Pancreas (tissue), 10 donors: Measurements from ENCODE around the gene PRR7. TPM values are rescaled to one million over a fixed set of nuclear protein-coding genes. Genes with fewer than 3 reads are reported as not detected.
"Not testable (repeated sequence)": the region's sequence is repeated elsewhere in the genome, so short reads cannot be mapped to it uniquely, and the experiment has no call there.

Experiments used
- ATAC-seq, 4 donors: fragments of 200-7000 bp; cut with Tn5 transposase; one replicate each; pipeline versions ENCODE4 v1.8.0 to v1.9.1; 2020; ENCODE audit warnings: mild to moderate bottlenecking in 4 of 4, moderate library complexity in 4 of 4
- DNase-seq, 6 donors: peaks; one replicate each; pipeline ENCODE4 v3.0.0-alpha.2; 2020
- FAIRE-seq: peaks from 2 replicates; lab custom pipeline; 2012; peaks lifted over from hg19 to GRCh38; lab: Jason Lieb, UNC
- H3K27ac ChIP-seq, 4 donors: fragments of 200-600 bp; sonication (generic); 1 replicate in 3 of 4; 2 replicates in 1 of 4; pipeline versions ENCODE4 v1.5.0 to v1.8.0; 2020
- H3K27me3 ChIP-seq, 4 donors: fragments of 200-600 bp; one replicate each; pipeline ENCODE4 v1.8.0; 2021
- H3K36me3 ChIP-seq, 3 donors: fragments of 200-600 bp; sonication (generic) in 1 of 3; one replicate each; pipeline versions ENCODE4 v1.5.0 to v1.8.0; 2020 to 2021
- H3K4me1 ChIP-seq, 3 donors: fragments of 200-600 bp; one replicate each; pipeline ENCODE4 v1.8.0; 2021
- H3K4me3 ChIP-seq, 4 donors: fragments of 200-600 bp; sonication (generic) in 2 of 4; one replicate each; pipeline versions ENCODE4 v1.5.0 to v1.8.0; 2020 to 2021
- H3K9me3 ChIP-seq, 4 donors: fragments of 200-600 bp; one replicate each; pipeline ENCODE4 v1.8.0; 2021
- WGBS, 2 donors: extraction: QIAGEN DNeasy Blood & Tissue Kit; methylation state at CpG; one replicate each; pipeline ENCODE4 v1.1.7; 2013; 5-methylcytosine and 5-hydroxymethylcytosine counted together
- intact Hi-C, 3 donors: fragments of 100-400 bp; cut with DNase I; formaldehyde crosslinking; loops; one replicate each; pipeline versions ENCODE4 v1.11.1 to v1.14.2; 2022
- polyA plus RNA-seq, 2 donors: library from polyadenylated mRNA; stranded (reverse); fragments of 200-250 nt; gene quantifications; one replicate each; pipeline ENCODE4 v1.2.3, GENCODE V29; 2013
- total RNA-seq, 6 donors: library from RNA; stranded (reverse); fragmentation: NEBNext Ultra II Directional in 4 of 6; extraction: Animal tissue kit (Norgen Biotek cat#: 25700) in 4 of 6; gene quantifications; one replicate each; pipeline versions ENCODE4 v1.2.1 to v1.2.4, GENCODE V29; 2021 to 2023
- TF ChIP-seq, protein P1 (sequence below), 4 donors: fragments of 200-600 bp; sonication (generic) in 3 of 4; IDR thresholded peaks; one replicate each; pipeline versions ENCODE4 v1.5.0 to v1.8.0; 2021; ENCODE audit warnings: antibody characterized with exemption in 4 of 4
- donor health status: healthy with polysubstance abuse.
- donor health status: DM: no; HTN: no; CAD: no; lungs with moderate emphysema.
- donor health status: DM: no; HTN: no; CAD: no.
- donor health status: control.
- donor health status: control.
- donor health status: Bipolar disorder and iron deficiency.
- donor health status: DM: yes; HTN: yes; CAD: no.
- donor health status: DM: no; HTN: no; CAD: no.
- donor health status: DM: no; HTN: no; CAD: no.
- donor health status: DM: yes; HTN: yes; CAD: no.

PRR7 gene
- total and polyA plus RNA-seq, 8 donors, result 1.7 to 3.5 (median 2.7) TPM

DNA sequence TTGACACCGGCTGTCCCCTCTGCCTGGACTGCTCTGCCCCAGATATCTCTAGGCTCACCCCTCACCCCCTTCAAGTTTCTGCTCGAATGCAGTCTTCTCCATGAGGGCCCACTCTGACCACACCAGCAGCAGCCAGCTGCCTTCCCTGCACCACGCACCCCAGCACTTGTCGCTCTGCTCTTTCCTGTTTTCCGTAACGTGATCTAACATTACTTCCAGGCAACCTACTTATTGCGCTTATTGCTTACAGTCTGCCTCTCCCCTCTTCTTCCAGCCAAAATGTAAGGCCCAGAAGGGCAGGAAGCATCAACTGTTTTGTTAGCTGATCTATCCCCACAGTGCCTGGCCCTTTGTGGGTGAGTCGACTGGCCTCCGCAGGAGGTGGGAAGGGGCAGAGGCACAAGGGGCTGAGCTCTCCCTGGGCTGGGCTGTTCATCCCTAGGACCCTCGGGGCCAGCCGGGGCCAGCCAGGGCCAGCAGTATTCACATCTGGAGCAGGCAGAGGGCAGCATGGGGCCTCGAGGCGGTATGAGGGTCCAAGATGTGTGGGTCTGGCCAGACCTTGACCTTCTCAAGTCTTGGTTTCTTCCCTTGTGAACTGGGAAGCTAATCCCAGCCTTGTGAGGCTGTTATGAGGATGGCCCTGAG lies 38.4 kb downstream of the PRR7 start:
- Histone ChIP-seq H3K4me1 (no peaks in the 10 kb centered on the region), H3K4me3 (no peak overlapping the region), H3K27ac (no peak overlapping the region), H3K27me3 (no peaks in the 10 kb centered on the region), H3K9me3 (no peaks in the 10 kb centered on the region), H3K36me3 (no peaks in the 10 kb centered on the region)
- 80 to 82% methylated on average over 13 of the region's 13 CpGs for WGBS, 2 donors
- intact Hi-C loops, result no loop called here
- peak in 1 of 6 donors; percentile 55 for DNase-seq
- no peak for ATAC-seq
- TF ChIP-seq, protein P1, sequence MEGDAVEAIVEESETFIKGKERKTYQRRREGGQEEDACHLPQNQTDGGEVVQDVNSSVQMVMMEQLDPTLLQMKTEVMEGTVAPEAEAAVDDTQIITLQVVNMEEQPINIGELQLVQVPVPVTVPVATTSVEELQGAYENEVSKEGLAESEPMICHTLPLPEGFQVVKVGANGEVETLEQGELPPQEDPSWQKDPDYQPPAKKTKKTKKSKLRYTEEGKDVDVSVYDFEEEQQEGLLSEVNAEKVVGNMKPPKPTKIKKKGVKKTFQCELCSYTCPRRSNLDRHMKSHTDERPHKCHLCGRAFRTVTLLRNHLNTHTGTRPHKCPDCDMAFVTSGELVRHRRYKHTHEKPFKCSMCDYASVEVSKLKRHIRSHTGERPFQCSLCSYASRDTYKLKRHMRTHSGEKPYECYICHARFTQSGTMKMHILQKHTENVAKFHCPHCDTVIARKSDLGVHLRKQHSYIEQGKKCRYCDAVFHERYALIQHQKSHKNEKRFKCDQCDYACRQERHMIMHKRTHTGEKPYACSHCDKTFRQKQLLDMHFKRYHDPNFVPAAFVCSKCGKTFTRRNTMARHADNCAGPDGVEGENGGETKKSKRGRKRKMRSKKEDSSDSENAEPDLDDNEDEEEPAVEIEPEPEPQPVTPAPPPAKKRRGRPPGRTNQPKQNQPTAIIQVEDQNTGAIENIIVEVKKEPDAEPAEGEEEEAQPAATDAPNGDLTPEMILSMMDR (IDR thresholded peaks at IDR 0.05), result no peak
- no peak for FAIRE-seq

DNA sequence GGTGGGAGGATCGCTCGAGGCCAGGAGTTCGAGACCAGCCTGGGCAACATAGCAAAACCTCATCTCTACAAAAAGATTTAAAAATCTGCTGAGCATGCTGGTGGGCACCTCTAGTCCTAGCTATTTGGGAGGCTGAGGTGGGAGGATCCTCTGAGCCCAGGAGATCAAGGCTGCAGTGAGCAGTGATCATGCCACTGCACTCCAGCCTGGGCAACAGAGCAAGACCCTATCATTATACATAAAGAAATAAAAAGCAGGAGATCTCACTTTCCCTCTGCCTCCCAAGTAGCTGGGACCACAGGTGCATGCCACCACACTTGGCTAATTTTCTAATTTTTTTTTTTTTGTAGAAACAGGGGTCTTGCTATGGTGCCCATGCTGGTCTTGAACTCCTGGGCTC lies 39.1 kb downstream of the PRR7 start:
- ATAC-seq, DNase-seq, H3K4me3 ChIP-seq, H3K36me3 ChIP-seq, H3K27ac ChIP-seq, H3K27me3 ChIP-seq, intact Hi-C loops, H3K9me3 ChIP-seq, FAIRE-seq, H3K4me1 ChIP-seq: not testable (repeated sequence)
- WGBS, 2 donors, result 96 to 98% methylated on average over 3 of the region's 3 CpGs

DNA sequence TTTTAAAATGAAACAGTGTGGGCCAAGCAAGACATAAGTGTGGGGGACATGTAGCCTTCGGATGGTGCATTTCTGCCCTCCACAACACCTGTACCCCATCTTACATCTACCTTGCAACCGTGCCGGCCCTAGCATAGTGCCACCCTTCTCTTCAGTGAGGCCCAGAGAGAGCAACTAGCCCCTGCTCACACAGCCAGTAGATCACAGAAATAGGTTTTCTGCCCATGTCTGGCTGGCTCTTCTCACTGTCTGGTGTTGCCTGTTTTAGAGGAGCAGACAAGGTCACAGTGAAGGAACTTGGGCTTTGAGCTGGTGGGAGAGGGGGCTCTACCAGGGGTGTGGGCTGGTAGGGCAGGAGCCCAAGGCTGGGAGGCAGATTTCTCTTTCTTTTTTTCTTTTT lies 39.6 kb downstream of the PRR7 start:
- ATAC-seq, result no peak
- 97 to 100% methylated on average over 3 of the region's 3 CpGs for WGBS, 2 donors
- Histone ChIP-seq H3K36me3 (no peaks in the 10 kb centered on the region), H3K9me3 (no peaks in the 10 kb centered on the region), H3K4me1 (no peaks in the 10 kb centered on the region), H3K27me3 (no peaks in the 10 kb centered on the region), H3K27ac (no peak overlapping the region), H3K4me3 (no peak overlapping the region)
- no peak for DNase-seq
- FAIRE-seq, result no peak
- intact Hi-C loops, result no loop called here
- TF ChIP-seq, protein P1 (IDR thresholded peaks at IDR 0.05), result no peak

DNA sequence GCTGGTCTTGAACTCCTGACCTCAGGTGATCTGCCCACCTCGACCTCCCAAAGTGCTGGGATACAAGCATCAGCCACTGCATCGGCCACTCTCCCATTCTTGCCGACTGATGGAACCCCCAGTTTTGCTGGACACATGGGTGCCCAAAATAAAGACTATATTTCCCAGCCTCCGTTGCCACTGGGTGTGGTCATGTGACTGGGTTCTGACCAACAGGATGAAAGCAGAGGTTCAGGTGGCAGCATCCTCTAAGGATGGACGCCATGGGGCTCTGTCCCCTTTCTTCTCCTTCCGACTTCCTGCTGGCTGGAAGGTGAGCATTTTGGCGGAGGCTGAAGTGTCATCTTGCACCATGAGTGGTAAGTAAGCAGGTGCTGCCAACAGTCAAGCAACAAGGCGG lies 40.5 kb downstream of the PRR7 start:
- TF ChIP-seq, protein P1 (IDR thresholded peaks at IDR 0.05), result no peak
- FAIRE-seq (no peak), ATAC-seq (no peak), DNase-seq (no peak)
- intact Hi-C loops, result no loop called here
- Histone ChIP-seq H3K36me3 (no peaks in the 10 kb centered on the region), H3K4me3 (no peak overlapping the region), H3K27me3 (no peaks in the 10 kb centered on the region), H3K9me3 (no peaks in the 10 kb centered on the region), H3K4me1 (no peaks in the 10 kb centered on the region), H3K27ac (no peak overlapping the region)
- 91 to 94% methylated on average over 8 of the region's 8 CpGs for WGBS, 2 donors

DNA sequence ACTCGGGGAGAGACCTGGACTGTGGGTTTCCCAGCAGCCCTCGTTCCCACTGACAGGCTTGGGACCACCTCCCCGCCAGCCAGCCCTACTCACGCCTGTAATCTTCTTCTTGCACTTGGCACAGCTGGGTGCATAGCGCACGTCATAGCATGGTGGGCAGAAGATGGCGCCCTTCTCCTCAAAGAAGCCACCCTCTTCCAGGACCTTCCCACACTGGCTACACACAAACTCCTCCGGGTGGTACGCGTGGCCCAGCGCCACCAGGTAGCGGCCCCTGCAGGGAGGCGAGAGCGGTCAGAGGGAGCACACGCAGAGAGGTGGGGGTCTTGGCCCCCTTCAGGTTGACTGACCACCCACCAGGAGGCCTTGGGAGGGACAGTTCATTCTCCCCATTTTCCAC lies 41.4 kb downstream of the PRR7 start:
- DNase-seq (peak in 2 of 6 donors; percentile 10 to 35), ATAC-seq (peak in 1 of 4 donors; percentile 22), FAIRE-seq (no peak)
- H3K36me3 ChIP-seq, result no peaks in the 10 kb centered on the region
- no peaks in the 10 kb centered on the region for H3K27me3 ChIP-seq
- TF ChIP-seq, protein P1 (IDR thresholded peaks at IDR 0.05), result no peak
- no peaks in the 10 kb centered on the region for H3K9me3 ChIP-seq
- intact Hi-C loops, result no loop called here
- WGBS, 2 donors, result 91 to 93% methylated on average over 15 of the region's 15 CpGs
- H3K27ac ChIP-seq, result no peak overlapping the region
- H3K4me1 ChIP-seq, result no peaks in the 10 kb centered on the region
- no peak overlapping the region for H3K4me3 ChIP-seq
